GM15510 (cell line): ENCODE measurements around the gene SEMA6B.

Experiments
- POLR2A ChIP-seq: IDR thresholded peaks from 3 replicates; pipeline ENCODE4 v1.6.1; 2011; ENCODE audit warnings: borderline replicate concordance; ENCODE audit not compliant: insufficient read length; ENCODE audit errors: extremely low read depth

Gene SEMA6B

DNA sequence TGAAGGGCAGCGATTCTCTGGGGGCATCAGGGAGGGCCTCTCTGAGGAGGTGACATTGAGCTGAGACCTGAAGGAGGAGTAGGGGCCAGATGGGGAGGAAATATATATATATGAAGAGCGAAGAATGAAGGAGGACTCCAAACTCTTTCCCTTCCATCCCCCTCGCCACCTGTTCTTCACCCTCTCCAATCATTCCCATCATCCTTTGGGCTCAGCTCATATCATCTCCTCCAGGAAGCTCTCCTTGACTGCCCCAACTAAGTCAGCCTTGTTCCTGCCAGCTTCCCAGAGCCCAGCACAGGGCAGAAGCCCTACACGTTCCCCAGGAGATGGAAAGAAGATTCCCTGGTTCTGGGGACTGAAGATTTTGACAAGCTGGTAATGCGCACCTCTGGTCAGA, 33.0 kb upstream of the SEMA6B start:
- no peak for TF ChIP-seq POLR2A

- no peak for TF ChIP-seq POLR2A
Measured at GRCh38 chr19:4591320-4591719, 31.8 kb upstream of the SEMA6B start.

DNA sequence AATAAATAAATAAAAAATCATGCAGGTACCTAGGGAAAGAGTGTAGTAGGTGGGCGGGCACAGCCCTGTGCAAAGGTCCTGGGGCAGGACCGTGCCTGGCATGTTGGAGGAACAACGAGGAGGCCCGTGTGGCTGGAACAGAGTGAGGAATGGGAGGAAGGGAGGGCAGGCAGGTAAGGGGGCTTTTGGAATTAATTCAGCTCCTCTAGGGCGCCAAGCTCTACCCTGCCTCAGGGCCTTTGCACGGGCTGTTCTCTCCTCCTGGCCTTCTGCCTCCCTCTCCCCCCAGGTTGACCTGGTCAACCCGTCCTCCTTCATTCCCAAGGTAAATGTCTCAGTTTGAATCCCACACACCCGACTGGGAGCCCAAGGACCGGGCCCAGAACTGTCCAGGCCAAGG, 31.1 kb upstream of the SEMA6B start:
- TF ChIP-seq POLR2A, result no peak

GRCh38 chr19:4589579-4590410, 30.3 kb upstream of the SEMA6B start:
- no peak for TF ChIP-seq POLR2A

DNA sequence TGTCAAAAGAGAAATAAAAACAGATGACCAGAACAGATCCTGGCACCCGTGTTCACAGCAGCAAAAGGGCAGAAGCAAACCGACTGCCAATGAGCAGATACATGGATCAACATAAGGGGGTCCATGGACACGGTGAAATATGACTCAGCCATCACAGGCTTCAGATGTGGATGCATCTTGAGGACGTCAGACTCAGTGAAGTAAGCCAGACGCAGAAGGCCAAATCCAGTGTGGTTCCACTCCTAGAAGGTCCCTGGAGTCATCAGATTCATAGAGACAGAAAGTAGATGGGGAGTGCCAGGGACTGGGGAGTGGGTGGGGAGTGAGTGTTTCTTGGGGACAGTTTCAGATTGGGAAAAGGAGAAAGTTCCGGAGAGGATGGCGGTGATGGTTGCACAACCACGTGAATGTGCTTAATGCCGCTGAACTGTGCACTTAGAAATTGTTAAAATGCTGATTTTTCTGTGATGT, 28.8 kb upstream of the SEMA6B start:
- no peak for TF ChIP-seq POLR2A

GRCh38 chr19:4587527-4587926, 28.0 kb upstream of the SEMA6B start:
- no peak for TF ChIP-seq POLR2A

DNA sequence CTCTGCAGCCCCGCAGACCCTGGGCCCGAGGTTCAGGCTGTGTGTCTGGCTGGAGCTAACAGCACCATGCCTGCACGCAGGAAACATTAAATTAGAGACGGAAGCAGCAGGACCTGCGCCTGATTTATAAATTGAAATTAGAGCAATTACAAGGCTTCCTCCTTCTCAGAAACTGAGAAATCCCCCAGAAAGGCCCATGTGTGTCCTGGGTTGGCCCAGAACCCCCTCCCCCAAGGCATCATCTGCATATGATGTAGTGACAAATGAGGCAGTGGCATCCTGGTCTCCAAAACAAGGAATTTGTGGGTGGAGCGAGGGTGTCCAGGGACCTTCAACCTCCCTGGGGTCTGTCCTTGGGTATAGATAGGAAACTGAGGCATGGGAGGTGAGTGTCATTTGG, 27.2 kb upstream of the SEMA6B start:
- TF ChIP-seq POLR2A, result no peak

DNA sequence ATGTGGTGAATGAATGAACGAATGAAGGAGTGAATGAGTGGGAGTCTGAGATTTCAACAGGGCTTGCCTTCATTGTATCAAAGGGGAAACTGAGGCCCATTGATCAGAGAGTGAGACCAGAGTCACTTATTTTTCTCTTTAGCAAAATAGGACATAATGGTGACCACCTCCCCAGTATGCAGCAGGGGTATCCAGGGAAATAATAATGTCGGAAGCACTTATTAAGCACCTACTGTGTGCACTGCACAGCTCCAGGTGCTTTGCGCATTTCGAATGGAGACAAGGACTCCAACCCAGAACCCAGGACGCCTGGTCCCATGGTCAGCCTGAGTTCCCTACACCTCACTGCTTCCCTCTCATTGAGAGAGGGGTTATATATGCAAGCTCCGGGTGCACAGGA, 26.8 kb upstream of the SEMA6B start:
- TF ChIP-seq POLR2A, result no peak

- no peak for TF ChIP-seq POLR2A
Measured at GRCh38 chr19:4585556-4585955, 26.1 kb upstream of the SEMA6B start.

- no peak for TF ChIP-seq POLR2A
Measured at GRCh38 chr19:4584670-4585460, 25.4 kb upstream of the SEMA6B start.

DNA sequence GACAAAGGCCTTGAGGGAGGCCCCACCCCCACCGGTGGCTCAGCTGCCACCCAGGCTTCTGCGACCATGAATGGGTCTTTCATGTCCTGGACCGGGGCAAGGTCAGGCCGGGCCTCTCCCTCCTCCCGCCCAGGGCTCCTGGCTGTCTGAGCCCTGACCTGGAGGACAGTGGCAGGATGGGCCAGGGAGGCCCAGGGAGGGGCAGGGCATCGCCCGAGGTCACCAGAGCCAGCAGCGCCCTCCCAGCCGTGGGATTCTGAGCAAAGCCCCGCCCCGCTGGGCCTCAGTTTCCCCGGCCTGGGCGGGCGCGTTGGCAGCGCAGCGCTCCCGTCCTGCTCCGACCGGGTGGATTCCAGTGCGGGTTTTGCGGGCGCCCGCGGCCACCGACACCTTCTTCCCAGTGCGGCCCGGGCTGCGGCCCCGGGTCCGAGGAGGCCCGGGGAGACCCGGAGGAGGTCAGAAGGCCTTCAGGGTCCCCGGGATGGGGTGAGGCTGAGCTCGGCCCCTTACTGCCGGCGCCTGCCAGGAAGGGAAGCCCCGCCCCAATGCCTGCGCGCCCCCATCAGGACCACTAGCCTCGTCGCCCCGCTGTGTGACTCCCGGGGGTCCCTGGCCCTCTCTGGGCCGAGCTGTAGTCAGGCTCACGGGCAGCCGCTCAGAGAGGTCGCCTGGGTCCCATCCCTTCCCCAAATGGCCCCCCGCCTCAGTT, 24.6 kb upstream of the SEMA6B start:
- no peak for TF ChIP-seq POLR2A

- no peak for TF ChIP-seq POLR2A
Measured at GRCh38 chr19:4582980-4583842, 23.7 kb upstream of the SEMA6B start.

DNA sequence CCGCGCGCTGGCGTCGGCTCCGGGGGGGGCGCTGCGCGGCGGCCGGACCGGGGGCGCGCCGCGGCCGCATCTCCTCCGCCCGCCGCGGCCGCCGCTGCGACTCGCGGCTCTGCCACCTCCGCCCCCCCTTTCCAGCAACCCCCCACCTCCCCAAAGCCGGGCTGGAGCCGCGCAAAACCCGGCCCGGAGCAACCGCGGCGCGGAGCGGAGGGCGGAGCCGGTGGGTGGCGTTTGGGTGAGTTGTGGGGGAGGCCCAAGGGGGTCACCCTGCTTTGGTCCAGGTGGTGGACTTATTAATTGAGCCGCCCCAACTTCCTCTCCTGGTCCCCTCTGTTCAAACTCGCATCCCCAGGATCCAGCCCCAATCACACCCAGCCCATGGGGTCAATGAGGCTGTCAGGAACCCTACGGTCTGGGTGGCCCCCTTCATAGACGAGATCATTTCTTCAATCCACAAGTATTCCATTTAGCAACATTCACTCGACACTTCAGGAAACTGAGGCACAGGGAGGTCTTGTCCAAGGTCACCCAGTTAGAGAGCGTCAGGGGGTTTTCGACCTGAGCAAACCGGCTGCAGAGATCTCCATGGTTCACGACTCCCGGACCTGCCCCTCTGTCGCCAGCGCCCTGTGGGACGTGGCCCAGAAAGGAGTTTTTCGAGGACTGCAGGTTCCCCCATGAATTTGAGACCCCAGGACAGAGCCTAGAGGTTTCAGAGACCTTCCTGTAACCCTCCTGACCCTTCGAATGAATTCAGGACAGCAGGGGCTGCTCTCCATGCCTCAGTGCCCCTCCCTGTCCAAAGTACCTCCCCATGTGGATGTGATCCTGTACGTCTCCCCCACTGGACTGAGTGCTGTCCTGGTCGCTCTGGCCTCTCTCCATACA, 22.4 kb upstream of the SEMA6B start:
- no peak for TF ChIP-seq POLR2A
